ENCODE measurements around the gene SUN1. TPM values are rescaled to one million over a fixed set of nuclear protein-coding genes. Genes with fewer than 3 reads are reported as not detected.
A peak's percentile ranks its signal among the peaks of the same experiment; 100 is the strongest.

The SUN1 gene
- total RNA-seq, 1 donor from 2014 or later = 150 TPM

DNA sequence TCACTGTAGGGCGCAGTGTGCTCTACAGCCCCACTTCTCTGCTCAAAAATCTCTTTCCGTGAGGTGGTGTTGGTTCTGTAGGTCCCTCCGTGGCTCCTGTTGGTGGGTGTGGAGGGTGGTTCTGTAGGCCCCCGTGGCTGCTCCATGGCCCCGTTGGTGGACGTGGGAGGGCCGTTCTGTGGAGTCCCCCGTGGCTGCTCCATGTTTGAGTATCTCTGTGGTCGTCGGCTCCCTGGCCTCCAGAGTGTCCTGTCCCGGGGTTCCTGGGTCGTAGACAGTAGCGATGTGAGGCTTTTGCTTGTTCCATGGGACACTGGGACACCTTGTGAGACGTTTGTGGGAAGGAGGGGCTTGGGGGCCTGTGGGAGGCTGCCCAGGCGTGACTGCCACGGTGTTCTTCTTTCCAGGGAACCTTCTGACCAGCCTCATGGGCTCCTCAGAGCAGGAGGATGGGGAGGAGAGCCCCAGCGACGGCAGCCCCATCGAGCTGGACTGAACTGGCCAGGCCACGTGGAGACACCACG lies 62.7 kb downstream of the SUN1 start:
- H3K27me3 Mint-ChIP-seq (ENCODE audit: unreplicated experiment) = peaks cover 12% of the 10 kb centered on the region
- no peak overlapping the region for H3K27ac Mint-ChIP-seq (ENCODE audit: unreplicated experiment)
- TF ChIP-seq CTCF (IDR thresholded peaks at IDR 0.05; ENCODE audit: unreplicated experiment) = no peak
- H3K4me3 Mint-ChIP-seq (ENCODE audit: unreplicated experiment) = no peak overlapping the region
- no peaks in the 10 kb centered on the region for H3K4me1 Mint-ChIP-seq (ENCODE audit: unreplicated experiment)
- no peak for DNase-seq (ENCODE audit: low spot score)
- H3K9me3 Mint-ChIP-seq (ENCODE audit: unreplicated experiment) = no peaks in the 10 kb centered on the region
- H3K36me3 Mint-ChIP-seq (ENCODE audit: low read depth, unreplicated experiment) = peaks cover 30% of the 10 kb centered on the region

- no peak for TF ChIP-seq CTCF (IDR thresholded peaks at IDR 0.05; ENCODE audit: unreplicated experiment)
- Mint-ChIP-seq H3K36me3 (ENCODE audit: low read depth, unreplicated experiment) (peaks cover 27% of the 10 kb centered on the region), H3K9me3 (ENCODE audit: unreplicated experiment) (no peaks in the 10 kb centered on the region), H3K27ac (ENCODE audit: unreplicated experiment) (no peak overlapping the region), H3K27me3 (ENCODE audit: unreplicated experiment) (peaks cover 12% of the 10 kb centered on the region), H3K4me3 (ENCODE audit: unreplicated experiment) (no peak overlapping the region), H3K4me1 (ENCODE audit: unreplicated experiment) (no peaks in the 10 kb centered on the region)
- no peak for DNase-seq (ENCODE audit: low spot score)
Observed at GRCh38 chr7:895451-896052, 63.3 kb downstream of the SUN1 start.

- H3K27me3 Mint-ChIP-seq (ENCODE audit: unreplicated experiment) = peaks cover 12% of the 10 kb centered on the region
- peak overlapping the region; percentile 30 for H3K27ac Mint-ChIP-seq (ENCODE audit: unreplicated experiment)
- TF ChIP-seq CTCF (IDR thresholded peaks at IDR 0.05; ENCODE audit: unreplicated experiment) = no peak
- no peaks in the 10 kb centered on the region for H3K4me1 Mint-ChIP-seq (ENCODE audit: unreplicated experiment)
- no peak for DNase-seq (ENCODE audit: low spot score)
- no peak overlapping the region for H3K4me3 Mint-ChIP-seq (ENCODE audit: unreplicated experiment)
- peaks cover 20% of the 10 kb centered on the region for H3K36me3 Mint-ChIP-seq (ENCODE audit: low read depth, unreplicated experiment)
- H3K9me3 Mint-ChIP-seq (ENCODE audit: unreplicated experiment) = no peaks in the 10 kb centered on the region
Observed at GRCh38 chr7:896346-897075, 64.2 kb downstream of the SUN1 start.

- H3K27me3 Mint-ChIP-seq (ENCODE audit: unreplicated experiment) = peaks cover 12% of the 10 kb centered on the region
- no peaks in the 10 kb centered on the region for H3K4me1 Mint-ChIP-seq (ENCODE audit: unreplicated experiment)
- no peak overlapping the region for H3K27ac Mint-ChIP-seq (ENCODE audit: unreplicated experiment)
- no peak overlapping the region for H3K4me3 Mint-ChIP-seq (ENCODE audit: unreplicated experiment)
- H3K36me3 Mint-ChIP-seq (ENCODE audit: low read depth, unreplicated experiment) = peaks cover 20% of the 10 kb centered on the region
- no peaks in the 10 kb centered on the region for H3K9me3 Mint-ChIP-seq (ENCODE audit: unreplicated experiment)
- DNase-seq (ENCODE audit: low spot score) = no peak
- TF ChIP-seq CTCF (IDR thresholded peaks at IDR 0.05; ENCODE audit: unreplicated experiment) = no peak
Observed at GRCh38 chr7:897086-897485, 64.8 kb downstream of the SUN1 start.

Measured in endothelial cell (in vitro differentiated cells).